H1 (cell line): ENCODE measurements around the gene R3HDM2. TPM values are rescaled to one million over a fixed set of nuclear protein-coding genes. Genes with fewer than 3 reads are reported as not detected.

Experiments used
- CTCF ChIA-PET: fragments of 300-600 bp; sonication (Branson Sonifier 250); formaldehyde crosslinking; loops from one replicate; lab custom pipeline; 2021; ENCODE audit not compliant: partially characterized antibody; lab: Charles Lee
- POLR2A ChIA-PET: fragments of 300-600 bp; sonication (Branson Sonifier 250); formaldehyde crosslinking; loops from one replicate; lab custom pipeline; 2021; ENCODE audit warnings: inconsistent platforms; ENCODE audit not compliant: partially characterized antibody; lab: Charles Lee
- DNase-seq, 2 experiments: peaks; one replicate each; pipeline versions ENCODE4 v3.0.0 to v3.0.0-alpha.2; 2010 to 2022; ENCODE audit warnings: low spot score in 2 of 2, low read depth in 1 of 2, mixed read lengths in 1 of 2
- FAIRE-seq: peaks from 2 replicates; lab custom pipeline; 2011; peaks lifted over from hg19 to GRCh38; lab: Jason Lieb, UNC
- H2AFZ ChIP-seq: 2 replicates; pipeline ENCODE4 v1.8.1; 2012; ENCODE audit warnings: low read length, inconsistent platforms
- H2AK5ac ChIP-seq: 2 replicates; pipeline ENCODE4 v1.6.1; 2013; ENCODE audit warnings: low read depth, low read length
- H2BK120ac ChIP-seq: replicated peaks from 2 replicates; pipeline ENCODE3; 2013; ENCODE audit warnings: low read depth, low read length, inconsistent platforms
- H2BK12ac ChIP-seq: 2 replicates; pipeline ENCODE4 v1.6.1; 2013; ENCODE audit warnings: low read depth, low read length
- H2BK15ac ChIP-seq: 2 replicates; pipeline ENCODE4 v1.6.1; 2013; ENCODE audit warnings: low read length
- H2BK20ac ChIP-seq: 2 replicates; pipeline ENCODE4 v1.6.1; 2013; ENCODE audit warnings: low read length
- H2BK5ac ChIP-seq: 2 replicates; pipeline ENCODE4 v1.6.1; 2013; ENCODE audit warnings: low read depth, low read length
- H3K14ac ChIP-seq: 2 replicates; pipeline ENCODE4 v1.6.1; 2013; ENCODE audit warnings: inconsistent platforms; ENCODE audit not compliant: insufficient read length
- H3K18ac ChIP-seq: 2 replicates; pipeline ENCODE4 v1.6.1; 2013; ENCODE audit warnings: low read length; ENCODE audit errors: extremely low read depth
- H3K23ac ChIP-seq: 2 replicates; pipeline ENCODE4 v1.6.1; 2013; ENCODE audit warnings: inconsistent platforms; ENCODE audit not compliant: insufficient read length
- H3K23me2 ChIP-seq: 2 replicates; pipeline ENCODE4 v1.6.1; 2013; ENCODE audit warnings: low read depth, low read length
- H3K27ac ChIP-seq: 2 replicates; pipeline ENCODE4 v1.6.1; 2011; ENCODE audit warnings: low read depth, low read length, inconsistent platforms
- H3K27me3 ChIP-seq, 4 experiments: replicated peaks in 1 of 4; 1 replicate in 1 of 4; 2 replicates in 3 of 4; pipeline versions ENCODE4 v1.6.1 to v1.8.1; 2011 to 2013; ENCODE audit warnings: low read length in 3 of 4, mild to moderate bottlenecking in 3 of 4, inconsistent platforms in 2 of 4, mixed read lengths in 2 of 4, moderate library complexity in 1 of 4; ENCODE audit not compliant: control insufficient read depth in 3 of 4, insufficient read depth in 3 of 4; ENCODE audit errors: extremely low read depth in 1 of 4
- H3K36me3 ChIP-seq, 4 experiments: 2 replicates each; pipeline versions ENCODE4 v1.6.1 to v1.8.1; 2011 to 2013; ENCODE audit warnings: mild to moderate bottlenecking in 4 of 4, low read length in 3 of 4, moderate library complexity in 2 of 4, control low read depth in 1 of 4, inconsistent platforms in 1 of 4; ENCODE audit not compliant: insufficient read depth in 4 of 4, control insufficient read depth in 2 of 4
- H3K4ac ChIP-seq: replicated peaks from 2 replicates; pipeline ENCODE3; 2013; ENCODE audit warnings: low read length, low read depth, mixed read lengths, inconsistent platforms; ENCODE audit not compliant: insufficient read length
- H3K4me1 ChIP-seq, 4 experiments: replicated peaks in 1 of 4; 1 replicate in 1 of 4; 2 replicates in 3 of 4; pipeline versions ENCODE4 v1.6.1 to v1.8.1; 2011 to 2013; ENCODE audit warnings: low read length in 3 of 4, inconsistent platforms in 2 of 4, mixed read lengths in 1 of 4; ENCODE audit not compliant: insufficient read depth in 4 of 4, control insufficient read depth in 3 of 4
- H3K4me2 ChIP-seq, 2 experiments: 2 replicates each; pipeline versions ENCODE4 v1.6.1 to v1.8.1; 2011 to 2013; ENCODE audit warnings: low read depth in 2 of 2, low read length in 2 of 2, control low read depth in 1 of 2, inconsistent platforms in 1 of 2, mild to moderate bottlenecking in 1 of 2; ENCODE audit not compliant: insufficient read depth in 1 of 2
- H3K4me3 ChIP-seq, 4 experiments: fragments of 200-600, 300-600 bp in 1 of 4; sonication (generic), shearing (Covaris generic), sonication (Bioruptor Twin) in 1 of 4; 2 replicates each; pipeline versions ENCODE4 v1.5.1 to v1.8.1; 2011 to 2016; ENCODE audit warnings: low read length in 4 of 4, low read depth in 3 of 4, control low read depth in 2 of 4, inconsistent platforms in 2 of 4, mild to moderate bottlenecking in 2 of 4, mixed read lengths in 1 of 4, moderate library complexity in 1 of 4; ENCODE audit not compliant: insufficient read depth in 2 of 4; ENCODE audit errors: extremely low read depth in 1 of 4
- H3K56ac ChIP-seq: replicated peaks from 2 replicates; pipeline ENCODE3; 2013; ENCODE audit warnings: low read depth, mild to moderate bottlenecking, mixed read lengths, low read length, inconsistent platforms; ENCODE audit not compliant: insufficient read length
- H3K79me1 ChIP-seq: 2 replicates; pipeline ENCODE4 v1.6.1; 2013; ENCODE audit warnings: low read depth, low read length, control low read depth
- H3K79me2 ChIP-seq, 2 experiments: 2 replicates each; pipeline versions ENCODE4 v1.6.1 to v1.8.1; 2012 to 2013; ENCODE audit warnings: low read length in 2 of 2, mild to moderate bottlenecking in 2 of 2, inconsistent platforms in 1 of 2; ENCODE audit not compliant: insufficient read depth in 2 of 2, control insufficient read depth in 1 of 2
- H3K9ac ChIP-seq, 4 experiments: replicated peaks in 1 of 4; 1 replicate in 1 of 4; 2 replicates in 3 of 4; pipeline versions ENCODE4 v1.6.1 to v1.8.1; 2011 to 2013; ENCODE audit warnings: low read depth in 3 of 4, low read length in 3 of 4, control low read depth in 2 of 4, mild to moderate bottlenecking in 2 of 4, moderate library complexity in 2 of 4, inconsistent platforms in 1 of 4; ENCODE audit errors: extremely low read depth in 1 of 4
- H3K9me3 ChIP-seq, 2 experiments: 2 replicates each; pipeline versions ENCODE4 v1.6.1 to v1.8.1; 2012 to 2013; ENCODE audit warnings: mild to moderate bottlenecking in 2 of 2, moderate library complexity in 2 of 2, control low read depth in 1 of 2, inconsistent platforms in 1 of 2, low read depth in 1 of 2, low read length in 1 of 2, mixed read lengths in 1 of 2; ENCODE audit not compliant: insufficient read depth in 2 of 2
- H4K20me1 ChIP-seq, 2 experiments: replicated peaks in 1 of 2; 2 replicates each; pipeline versions ENCODE3 to v1.8.1; 2011 to 2013; ENCODE audit warnings: inconsistent platforms in 2 of 2, low read length in 2 of 2, mild to moderate bottlenecking in 1 of 2; ENCODE audit not compliant: insufficient read depth in 2 of 2, control insufficient read depth in 1 of 2
- H4K5ac ChIP-seq: 2 replicates; pipeline ENCODE4 v1.6.1; 2013; ENCODE audit warnings: low read length, low read depth, mixed read lengths, inconsistent platforms; ENCODE audit not compliant: insufficient read length
- H4K8ac ChIP-seq: 2 replicates; pipeline ENCODE4 v1.8.0; 2013; ENCODE audit warnings: mild to moderate bottlenecking, moderate library complexity, low read length, inconsistent platforms; ENCODE audit not compliant: insufficient read depth; ENCODE audit errors: extremely low read depth
- H4K91ac ChIP-seq: replicated peaks from 2 replicates; pipeline ENCODE3; 2013; ENCODE audit warnings: low read length, mixed read lengths, inconsistent platforms; ENCODE audit not compliant: insufficient read length
- KDM4A ChIP-seq: IDR thresholded peaks from one replicate; pipeline ENCODE4 v1.7.1; 2012; ENCODE audit warnings: low read depth, mild to moderate bottlenecking, moderate library complexity, low read length, inconsistent platforms; ENCODE audit not compliant: severe bottlenecking
- RFX5 ChIP-seq: IDR thresholded peaks from 2 replicates; pipeline ENCODE4 v1.6.1; 2011; ENCODE audit warnings: low read depth, low read length, improper control_type of control experiment, borderline replicate concordance
- WGBS, 2 experiments: shearing (Covaris generic) in 1 of 2; methylation state at CpG; one replicate each; pipeline versions ENCODE4 v1.1.6 to v1.1.7; 2013 to 2015; ENCODE audit warnings: low lambda C conversion rate in 2 of 2, mixed read lengths in 2 of 2, inconsistent platforms in 1 of 2, low coverage in 1 of 2, missing lambda C conversion rate in 1 of 2; ENCODE audit not compliant: insufficient replicate concordance in 2 of 2, insufficient coverage in 1 of 2, insufficient read length in 1 of 2; ENCODE audit errors: extremely low coverage in 1 of 2, missing lambda C conversion rate in 1 of 2; 5-methylcytosine and 5-hydroxymethylcytosine counted together
- polyA plus RNA-seq, 7 experiments: library from polyadenylated mRNA; depleted of rRNA in 3 of 7; stranded (reverse) in 5 of 7; unstranded in 2 of 7; fragments of >200 nt in 5 of 7; fragments of 200-250 nt in 2 of 7; gene quantifications; 1 replicate in 5 of 7; 2 replicates in 1 of 7; 4 replicates in 1 of 7; pipeline versions ENCODE4 v1.2.1 to v1.2.3, GENCODE V29; 2011 to 2013; ENCODE audit warnings: missing spikeins in 2 of 7, mixed read lengths in 2 of 7
- total RNA-seq: library from RNA; stranded (reverse); fragmentation: NEBNext Ultra II Directional; extraction: Animal tissue kit (Norgen Biotek cat#: 25700); gene quantifications from 2 replicates; pipeline ENCODE4 v1.2.1, GENCODE V29; 2021

The R3HDM2 gene
- total and polyA plus RNA-seq, 2 of the 8 experiments (the other 6 are each of a cell fraction or from before 2014, with no cell fraction given) = 25.6 to 27.0 TPM

DNA sequence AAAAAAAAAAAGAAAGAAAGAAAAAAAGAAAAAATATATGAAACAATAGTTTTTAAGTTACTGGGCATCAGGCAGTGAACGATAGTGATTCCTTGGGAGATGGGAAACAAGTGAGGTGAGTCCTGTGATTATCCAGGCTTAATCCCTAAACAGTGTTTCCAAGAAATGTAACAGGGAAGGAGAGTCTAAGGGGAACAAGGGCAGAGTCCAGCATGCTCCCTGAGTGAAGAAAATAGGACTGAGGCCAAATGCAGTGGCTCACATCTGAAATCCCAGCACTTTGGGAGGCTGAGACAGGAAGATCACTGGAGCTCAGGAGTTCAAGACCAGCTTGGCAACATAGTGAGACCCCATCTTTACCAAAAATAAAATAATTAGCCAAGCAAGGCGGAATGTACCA, 40.7 kb downstream of the R3HDM2 start:
- Histone ChIP-seq H2BK120ac (no peak overlapping the region), H2BK12ac (no peak overlapping the region), H2BK15ac (no peak overlapping the region), H3K23ac (no peak overlapping the region), H3K9me3 (no peaks in the 10 kb centered on the region), H4K8ac (no peak overlapping the region; the same call in 1 of the 2 replicates), H3K79me1 (no peaks in the 10 kb centered on the region), H4K20me1 (peaks cover 0 to 1% of the 10 kb centered on the region in 2 experiments), H2BK20ac (no peak overlapping the region), H3K23me2 (no peaks in the 10 kb centered on the region), H3K79me2 (no peaks in the 10 kb centered on the region), H3K9ac (0 out of 7 replicates have a peak overlapping the region, but pooled peaks of 1 of the 4 experiments have one; percentile 40), H3K4me3 (no peak overlapping the region), H3K56ac (no peak overlapping the region), H3K4me1 (peaks cover 0 to 5% (median 0%) of the 10 kb centered on the region in 4 experiments; a peak in 1 of 7 replicates), H3K4ac (no peak overlapping the region), H2AFZ (no peak overlapping the region), H3K14ac (no peak overlapping the region), H3K27me3 (no peaks in the 10 kb centered on the region), H4K91ac (no peak overlapping the region), H2BK5ac (0 out of 2 replicates have a peak overlapping the region, but pooled peaks have one; percentile 49), H4K5ac (no peak overlapping the region), H3K36me3 (no peaks in the 10 kb centered on the region; a peak in 1 of 8 replicates), H3K18ac (no peak overlapping the region), H3K27ac (no peak overlapping the region), H2AK5ac (no peak overlapping the region), H3K4me2 (no peak overlapping the region; a peak in 1 of 4 replicates)
- ChIA-PET POLR2A (interaction anchor here (1.6 kb wide), 1 partner anchor 40 kb away, joined by 6 read pairs; no protein-coding TSS in a partner anchor), CTCF (no interaction called here)
- 91% methylated on average over 2 of the region's 2 CpGs; no CpG with 5 or more reads in 1 of the 2 experiments for WGBS, 2 experiments
- TF ChIP-seq KDM4A (no peak), RFX5 (no peak)
- FAIRE-seq (no peak), DNase-seq (no peak)
